Measurements from ENCODE around the gene GJB3.
"Not testable (repeated sequence)": the region's sequence is repeated elsewhere in the genome, so short reads cannot be mapped to it uniquely, and the experiment has no call there.

GJB3 gene

DNA sequence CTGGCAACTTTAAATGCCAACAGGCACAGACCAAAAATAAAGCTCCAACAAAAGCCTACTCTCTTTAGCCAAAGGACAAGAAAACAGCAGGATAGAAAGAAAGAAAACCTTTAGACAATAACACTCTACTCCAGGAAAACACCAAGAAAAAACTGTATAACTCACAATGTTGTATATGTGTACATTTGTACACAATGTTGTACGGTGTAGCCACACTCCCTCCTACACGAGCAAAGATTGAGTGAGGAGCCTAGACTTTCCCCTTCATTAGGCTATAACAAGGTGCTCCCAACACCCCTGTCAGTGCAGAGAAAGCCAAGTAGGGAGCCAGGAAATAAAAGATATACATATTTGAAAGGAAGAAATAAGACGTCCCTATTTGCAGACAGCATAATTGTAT lies 35.8 kb downstream of the GJB3 start:
- TF ChIP-seq, protein P1, sequence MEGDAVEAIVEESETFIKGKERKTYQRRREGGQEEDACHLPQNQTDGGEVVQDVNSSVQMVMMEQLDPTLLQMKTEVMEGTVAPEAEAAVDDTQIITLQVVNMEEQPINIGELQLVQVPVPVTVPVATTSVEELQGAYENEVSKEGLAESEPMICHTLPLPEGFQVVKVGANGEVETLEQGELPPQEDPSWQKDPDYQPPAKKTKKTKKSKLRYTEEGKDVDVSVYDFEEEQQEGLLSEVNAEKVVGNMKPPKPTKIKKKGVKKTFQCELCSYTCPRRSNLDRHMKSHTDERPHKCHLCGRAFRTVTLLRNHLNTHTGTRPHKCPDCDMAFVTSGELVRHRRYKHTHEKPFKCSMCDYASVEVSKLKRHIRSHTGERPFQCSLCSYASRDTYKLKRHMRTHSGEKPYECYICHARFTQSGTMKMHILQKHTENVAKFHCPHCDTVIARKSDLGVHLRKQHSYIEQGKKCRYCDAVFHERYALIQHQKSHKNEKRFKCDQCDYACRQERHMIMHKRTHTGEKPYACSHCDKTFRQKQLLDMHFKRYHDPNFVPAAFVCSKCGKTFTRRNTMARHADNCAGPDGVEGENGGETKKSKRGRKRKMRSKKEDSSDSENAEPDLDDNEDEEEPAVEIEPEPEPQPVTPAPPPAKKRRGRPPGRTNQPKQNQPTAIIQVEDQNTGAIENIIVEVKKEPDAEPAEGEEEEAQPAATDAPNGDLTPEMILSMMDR (IDR thresholded peaks at IDR 0.05) = no peak
- peak overlapping the region; percentile 70 to 72 for H3K27ac ChIP-seq
- no peak for DNase-seq
- no peaks in the 10 kb centered on the region for H3K27me3 ChIP-seq
- H3K4me3 ChIP-seq = no peak overlapping the region
- no peaks in the 10 kb centered on the region for H3K9me3 ChIP-seq
- no peaks in the 10 kb centered on the region for H3K36me3 ChIP-seq
- peaks cover 0 to 59% (median 27%) of the 10 kb centered on the region in 4 donors for H3K4me1 ChIP-seq
- intact Hi-C loops (cut with DNase I; ENCODE audit: low total_unique reads) = no loop called here

DNA sequence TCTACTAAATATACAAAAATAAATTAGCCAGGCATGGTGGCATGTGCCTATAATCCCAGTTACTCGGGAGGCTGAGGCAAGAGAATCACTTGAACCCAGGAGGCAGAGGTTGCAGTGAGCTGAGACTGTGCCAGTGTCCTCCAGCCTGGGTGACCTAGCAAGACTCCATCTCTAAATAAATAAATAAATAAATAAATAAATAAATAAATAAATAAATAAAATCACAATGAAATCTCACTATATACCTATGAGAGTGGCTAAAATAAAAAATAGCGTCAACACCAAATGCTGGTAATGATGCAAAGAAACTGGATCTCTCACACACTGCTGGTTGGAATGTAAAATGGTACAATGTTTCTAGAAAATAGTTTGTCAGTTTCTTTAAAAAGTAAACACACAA lies 37.8 kb downstream of the GJB3 start:
- H3K27ac ChIP-seq; H3K4me3 ChIP-seq; intact Hi-C loops (cut with DNase I; ENCODE audit: low total_unique reads); H3K36me3 ChIP-seq; DNase-seq; H3K9me3 ChIP-seq; H3K27me3 ChIP-seq: not testable (repeated sequence)
- peaks cover 0 to 45% (median 23%) of the 10 kb centered on the region in 4 donors for H3K4me1 ChIP-seq

DNA sequence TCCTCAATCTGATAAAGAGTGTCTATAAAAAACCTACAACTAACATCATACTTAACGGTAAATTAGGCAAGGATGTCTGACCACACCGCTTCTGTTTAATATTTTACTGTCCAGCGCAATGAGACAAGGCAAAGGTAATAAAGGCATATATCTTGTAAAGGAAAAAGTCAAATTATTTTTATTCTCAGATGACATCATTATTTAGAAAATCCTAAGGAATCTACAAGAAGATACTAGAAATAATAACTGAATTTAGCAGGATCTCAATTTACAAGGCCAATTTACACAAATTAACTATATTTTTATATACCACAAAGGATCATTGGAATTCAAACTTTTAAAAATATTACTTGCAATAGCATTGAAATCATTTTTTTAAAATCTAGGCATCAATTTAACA lies 41.2 kb downstream of the GJB3 start:
- Histone ChIP-seq H3K4me1 (peaks cover 0 to 42% (median 27%) of the 10 kb centered on the region in 4 donors), H3K4me3 (no peak overlapping the region), H3K27ac (peak overlapping the region; percentile 19 to 25), H3K36me3 (no peaks in the 10 kb centered on the region), H3K9me3 (no peaks in the 10 kb centered on the region), H3K27me3 (no peaks in the 10 kb centered on the region)
- TF ChIP-seq, protein P1 (IDR thresholded peaks at IDR 0.05) = no peak
- DNase-seq = no peak
- intact Hi-C loops (cut with DNase I; ENCODE audit: low total_unique reads) = no loop called here

DNA sequence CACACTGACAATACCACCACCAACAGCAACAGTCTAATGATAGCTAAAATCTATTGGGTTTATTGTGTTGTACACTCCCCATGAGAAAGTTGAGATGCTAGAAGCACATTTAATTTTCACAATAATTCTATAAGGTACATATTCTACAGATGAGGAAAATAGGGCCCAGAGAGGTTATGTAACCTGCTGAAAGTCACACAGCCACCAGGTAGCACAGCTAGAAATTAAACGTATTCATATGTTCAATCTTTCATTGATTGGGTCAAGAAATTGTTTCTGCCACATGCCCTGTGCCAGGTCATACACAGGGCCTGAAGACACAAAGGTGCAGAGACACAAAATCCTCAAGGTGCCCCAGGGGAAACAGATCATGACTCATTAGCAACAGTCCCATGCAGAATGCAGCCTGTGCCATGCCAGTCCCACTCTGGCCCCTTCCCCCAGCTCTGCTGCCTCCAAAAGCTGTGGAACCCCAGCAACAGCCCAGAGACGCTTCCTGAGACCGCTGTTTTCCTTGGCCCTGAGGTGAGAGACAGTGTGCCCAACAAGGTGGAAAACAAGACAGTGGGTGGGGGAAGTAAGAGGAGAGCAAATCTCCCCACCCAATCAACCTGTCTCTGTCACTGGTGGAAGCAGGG lies 43.9 kb downstream of the GJB3 start:
- Histone ChIP-seq H3K27ac (peak overlapping the region; percentile 78 to 83), H3K36me3 (no peaks in the 10 kb centered on the region), H3K27me3 (no peaks in the 10 kb centered on the region), H3K9me3 (no peaks in the 10 kb centered on the region), H3K4me3 (no peak overlapping the region), H3K4me1 (peaks cover 0 to 57% (median 49%) of the 10 kb centered on the region in 4 donors)
- TF ChIP-seq, protein P1 (IDR thresholded peaks at IDR 0.05) = no peak
- intact Hi-C loops (cut with DNase I; ENCODE audit: low total_unique reads) = no loop called here
- DNase-seq = no peak

DNA sequence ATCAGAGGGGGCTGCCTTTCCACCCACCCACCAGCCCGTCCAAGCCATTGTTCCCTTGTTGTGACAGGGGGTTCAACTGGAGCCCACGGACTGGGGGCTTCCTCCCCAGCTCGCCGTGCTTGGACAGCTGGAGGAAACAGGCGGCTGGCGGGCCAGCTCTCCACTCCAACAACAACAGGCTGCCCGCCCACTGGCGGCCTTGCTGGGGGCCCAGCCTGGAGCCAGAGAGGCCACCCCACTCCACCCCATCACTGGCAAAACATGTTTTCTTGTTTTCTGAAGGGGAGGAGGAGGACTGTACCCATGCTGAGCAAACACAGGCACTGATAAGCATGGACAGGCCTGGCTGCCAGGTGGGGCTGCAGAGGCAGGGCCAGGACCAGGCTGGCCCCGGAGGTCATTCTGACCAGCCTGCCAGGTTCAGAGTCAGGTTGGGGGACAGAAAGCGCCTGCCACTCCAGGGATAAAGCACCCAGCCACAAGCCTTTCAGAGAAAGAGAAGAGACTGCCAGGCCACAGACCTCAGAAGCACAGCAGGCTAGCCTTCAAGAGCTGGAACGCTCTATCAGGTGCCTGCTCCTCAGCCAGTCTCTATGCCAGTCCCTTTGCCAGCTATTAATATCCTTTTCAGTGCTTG lies 44.6 kb downstream of the GJB3 start:
- Histone ChIP-seq H3K4me1 (peaks cover 0 to 64% (median 54%) of the 10 kb centered on the region in 4 donors), H3K27me3 (no peaks in the 10 kb centered on the region), H3K4me3 (no peak overlapping the region), H3K36me3 (no peaks in the 10 kb centered on the region), H3K27ac (peak overlapping the region; percentile 78 to 83), H3K9me3 (no peaks in the 10 kb centered on the region)
- DNase-seq = peak; percentile 46 to 72
- intact Hi-C loops (cut with DNase I; ENCODE audit: low total_unique reads) = no loop called here
- TF ChIP-seq, protein P1 (IDR thresholded peaks at IDR 0.05) = no peak

DNA sequence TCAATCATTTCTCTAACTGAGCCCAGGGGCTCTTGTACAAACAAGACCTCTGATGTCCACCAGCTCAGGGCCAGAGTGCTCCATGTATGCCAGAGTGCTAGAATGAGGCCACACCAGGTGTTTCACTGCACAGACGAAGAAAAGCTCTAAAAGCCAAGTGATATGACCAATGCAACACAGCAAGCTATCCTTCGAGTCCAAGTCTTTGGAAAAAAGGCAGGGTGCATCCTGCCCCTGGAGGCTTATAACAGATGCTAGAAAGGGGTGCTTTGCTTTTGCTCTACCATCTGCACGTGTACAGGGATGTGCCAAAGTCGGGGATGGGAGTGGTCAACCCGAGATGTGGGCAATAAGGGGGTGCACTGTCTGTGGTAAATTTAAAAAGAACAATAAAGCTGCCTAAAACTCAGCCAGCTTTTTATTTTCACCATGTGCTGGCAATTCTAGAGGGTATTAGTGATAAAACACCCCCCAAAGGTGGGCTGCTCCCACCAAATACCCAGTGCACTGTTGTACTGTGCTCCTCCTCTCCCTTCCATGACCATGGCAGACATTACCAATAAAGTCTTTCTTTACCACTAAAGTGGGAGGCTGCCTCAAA lies 46.4 kb downstream of the GJB3 start:
- Histone ChIP-seq H3K4me1 (peaks cover 0 to 81% (median 64%) of the 10 kb centered on the region in 4 donors), H3K27me3 (no peaks in the 10 kb centered on the region), H3K27ac (peak overlapping the region; percentile 76 to 83), H3K4me3 (no peak overlapping the region), H3K36me3 (no peaks in the 10 kb centered on the region), H3K9me3 (no peaks in the 10 kb centered on the region)
- TF ChIP-seq, protein P1 (IDR thresholded peaks at IDR 0.05) = no peak
- no peak for DNase-seq
- intact Hi-C loops (cut with DNase I; ENCODE audit: low total_unique reads) = no loop called here
